Loucy (cell line): ENCODE measurements around the gene UNG.

Experiments used
- H2AFZ ChIP-seq: fragments of 200-600 bp; sonication (generic); 2 replicates; pipeline ENCODE4 v1.6.0; 2016; ENCODE audit warnings: antibody characterized with exemption, mild to moderate bottlenecking, low read length, moderate library complexity
- H3F3A ChIP-seq: fragments of 200-600 bp; 2 replicates; pipeline ENCODE4 v1.6.0; 2016; ENCODE audit warnings: antibody characterized with exemption, low read depth, mild to moderate bottlenecking
- H3K27me3 ChIP-seq: fragments of 200-600 bp; sonication (generic); 2 replicates; pipeline ENCODE4 v1.6.1; 2014; ENCODE audit warnings: low read length, mild to moderate bottlenecking; ENCODE audit not compliant: insufficient read depth, poor library complexity, severe bottlenecking
- H3K36me3 ChIP-seq: fragments of 200-600 bp; sonication (generic); 2 replicates; pipeline ENCODE4 v1.6.1; 2016; ENCODE audit warnings: low read length; ENCODE audit not compliant: insufficient read depth
- H3K4me1 ChIP-seq: fragments of 200-600 bp; sonication (generic); 2 replicates; pipeline ENCODE4 v1.5.1; 2014; ENCODE audit warnings: low read length, mild to moderate bottlenecking; ENCODE audit not compliant: insufficient read depth, poor library complexity, severe bottlenecking
- H3K4me2 ChIP-seq: fragments of 200-600 bp; sonication (generic); 2 replicates; pipeline ENCODE4 v1.6.0; 2014; ENCODE audit warnings: antibody characterized with exemption, low read length, low read depth, mild to moderate bottlenecking; ENCODE audit not compliant: poor library complexity, severe bottlenecking
- H3K4me3 ChIP-seq: fragments of 200-600 bp; sonication (generic); 2 replicates; pipeline ENCODE4 v1.5.1; 2014; ENCODE audit warnings: low read length, mild to moderate bottlenecking, mixed read lengths; ENCODE audit not compliant: poor library complexity, severe bottlenecking
- H3K79me2 ChIP-seq: fragments of 200-600 bp; sonication (generic); 2 replicates; pipeline ENCODE4 v1.6.1; 2014; ENCODE audit warnings: low read length; ENCODE audit not compliant: insufficient read depth
- H3K9ac ChIP-seq: fragments of 200-600 bp; sonication (generic); 2 replicates; pipeline ENCODE4 v1.6.0; 2014; ENCODE audit warnings: mild to moderate bottlenecking, low read depth, low read length, moderate library complexity; ENCODE audit not compliant: poor library complexity, severe bottlenecking
- H3K9me2 ChIP-seq: fragments of 200-600 bp; sonication (generic); replicated peaks from 2 replicates; pipeline ENCODE4 v1.6.1; 2016; ENCODE audit warnings: low read depth, low read length, mixed read lengths
- H3K9me3 ChIP-seq: fragments of 200-600 bp; sonication (generic); 2 replicates; pipeline ENCODE4 v1.6.1; 2014; ENCODE audit warnings: mild to moderate bottlenecking, antibody characterized with exemption, low read length, low read depth; ENCODE audit not compliant: insufficient read depth
- H4K20me1 ChIP-seq: fragments of 200-600 bp; sonication (generic); 2 replicates; pipeline ENCODE4 v1.6.0; 2014; ENCODE audit warnings: antibody characterized with exemption, low read length, mild to moderate bottlenecking; ENCODE audit not compliant: insufficient read depth, poor library complexity, severe bottlenecking
- CTCF ChIP-seq: fragments of 200-600 bp; sonication (generic); conservative IDR thresholded peaks from 2 replicates; pipeline ENCODE4 v1.5.1; 2014; ENCODE audit warnings: mild to moderate bottlenecking, antibody characterized with exemption, low read length
- EZH2phosphoT487 ChIP-seq: fragments of 200-600 bp; IDR thresholded peaks from 2 replicates; pipeline ENCODE4 v1.6.1; 2018; ENCODE audit warnings: antibody characterized with exemption, mild to moderate bottlenecking, moderate library complexity, borderline replicate concordance

The UNG gene

GRCh38 chr12:109151457-109151856 lies 54.1 kb downstream of the UNG start:
- Histone ChIP-seq H3F3A (0 out of 2 replicates have a peak, but pooled peaks cover 2% of the 10 kb centered on the region), H3K9me2 (no peaks in the 10 kb centered on the region), H3K27me3 (no peaks in the 10 kb centered on the region), H3K4me2 (no peak overlapping the region), H4K20me1 (no peaks in the 10 kb centered on the region), H2AFZ (no peak overlapping the region), H3K9me3 (no peaks in the 10 kb centered on the region), H3K9ac (no peak overlapping the region), H3K4me1 (peaks cover 17% of the 10 kb centered on the region), H3K4me3 (no peak overlapping the region), H3K79me2 (no peaks in the 10 kb centered on the region), H3K36me3 (no peaks in the 10 kb centered on the region)
- no peak for TF ChIP-seq CTCF

GRCh38 chr12:109153821-109154441 lies 56.5 kb downstream of the UNG start:
- H3K79me2 ChIP-seq, result no peaks in the 10 kb centered on the region
- peaks cover 17% of the 10 kb centered on the region for H3K4me1 ChIP-seq
- no peaks in the 10 kb centered on the region for H4K20me1 ChIP-seq
- H2AFZ ChIP-seq, result peak overlapping the region; percentile 82
- peak overlapping the region; percentile 74 for H3K4me3 ChIP-seq
- H3K9me2 ChIP-seq, result no peaks in the 10 kb centered on the region
- no peaks in the 10 kb centered on the region for H3K27me3 ChIP-seq
- TF ChIP-seq CTCF, result no peak
- TF ChIP-seq EZH2phosphoT487, result no peak
- peak overlapping the region; percentile 40 for H3K9ac ChIP-seq
- H3F3A ChIP-seq, result peaks cover 2% of the 10 kb centered on the region; the same call in 1 of the 2 replicates
- no peaks in the 10 kb centered on the region for H3K9me3 ChIP-seq
- peak overlapping the region; percentile 65 for H3K4me2 ChIP-seq
- no peaks in the 10 kb centered on the region for H3K36me3 ChIP-seq

- Histone ChIP-seq H3K4me2 (peak overlapping the region; percentile 65), H3K4me1 (peaks cover 17% of the 10 kb centered on the region), H3F3A (peaks cover 2% of the 10 kb centered on the region; the same call in 1 of the 2 replicates), H3K79me2 (no peaks in the 10 kb centered on the region), H3K36me3 (no peaks in the 10 kb centered on the region), H3K4me3 (peak overlapping the region; percentile 74), H3K27me3 (no peaks in the 10 kb centered on the region), H2AFZ (peak overlapping the region; percentile 86), H3K9ac (peak overlapping the region; percentile 66), H4K20me1 (no peaks in the 10 kb centered on the region), H3K9me2 (no peaks in the 10 kb centered on the region), H3K9me3 (no peaks in the 10 kb centered on the region)
- no peak for TF ChIP-seq EZH2phosphoT487
- no peak for TF ChIP-seq CTCF
Observed at GRCh38 chr12:109154451-109155438, 57.3 kb downstream of the UNG start.
